HTR-8/SVneo (cell line): ENCODE results near the gene NFIB.

Experiments used
- DNase-seq: peaks from one replicate; pipeline ENCODE4 v3.0.0; 2011; ENCODE audit warnings: low spot score, mixed read lengths; ENCODE audit not compliant: insufficient read length
- FAIRE-seq: peaks from 2 replicates; lab custom pipeline; 2011; peaks lifted over from hg19 to GRCh38; lab: Jason Lieb, UNC

NFIB gene

GRCh38 chr9:14251154-14252071, 62.5 kb downstream of the NFIB start:
- FAIRE-seq = no peak
- DNase-seq = peak; percentile 13

GRCh38 chr9:14250794-14251153, 63.2 kb downstream of the NFIB start:
- FAIRE-seq (no peak), DNase-seq (no peak)

GRCh38 chr9:14249527-14249926, 64.4 kb downstream of the NFIB start:
- FAIRE-seq (no peak), DNase-seq (no peak)

GRCh38 chr9:14248149-14248548, 65.8 kb downstream of the NFIB start:
- FAIRE-seq (no peak), DNase-seq (no peak)

GRCh38 chr9:14247577-14247976, 66.4 kb downstream of the NFIB start:
- no peak for DNase-seq
- no peak for FAIRE-seq

DNA sequence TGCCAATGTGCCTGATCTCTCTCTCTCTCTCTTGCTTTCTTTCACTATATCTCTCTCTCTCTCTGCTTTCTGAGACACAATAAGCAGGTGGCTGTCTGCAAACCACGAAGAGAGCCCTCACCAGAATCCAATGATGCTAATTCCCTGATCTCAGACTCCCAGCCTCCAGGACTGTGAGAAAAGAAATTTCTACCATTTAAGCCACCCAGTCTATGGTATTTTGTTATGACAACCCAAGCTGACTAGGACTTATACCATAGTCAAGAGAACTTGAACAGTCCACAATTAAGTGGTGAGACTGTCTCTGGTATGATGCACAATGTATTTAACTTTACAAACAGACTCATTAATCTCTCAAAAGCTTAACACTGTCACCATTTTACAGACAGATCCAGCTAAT, 67.0 kb downstream of the NFIB start:
- FAIRE-seq = no peak
- DNase-seq = no peak

DNA sequence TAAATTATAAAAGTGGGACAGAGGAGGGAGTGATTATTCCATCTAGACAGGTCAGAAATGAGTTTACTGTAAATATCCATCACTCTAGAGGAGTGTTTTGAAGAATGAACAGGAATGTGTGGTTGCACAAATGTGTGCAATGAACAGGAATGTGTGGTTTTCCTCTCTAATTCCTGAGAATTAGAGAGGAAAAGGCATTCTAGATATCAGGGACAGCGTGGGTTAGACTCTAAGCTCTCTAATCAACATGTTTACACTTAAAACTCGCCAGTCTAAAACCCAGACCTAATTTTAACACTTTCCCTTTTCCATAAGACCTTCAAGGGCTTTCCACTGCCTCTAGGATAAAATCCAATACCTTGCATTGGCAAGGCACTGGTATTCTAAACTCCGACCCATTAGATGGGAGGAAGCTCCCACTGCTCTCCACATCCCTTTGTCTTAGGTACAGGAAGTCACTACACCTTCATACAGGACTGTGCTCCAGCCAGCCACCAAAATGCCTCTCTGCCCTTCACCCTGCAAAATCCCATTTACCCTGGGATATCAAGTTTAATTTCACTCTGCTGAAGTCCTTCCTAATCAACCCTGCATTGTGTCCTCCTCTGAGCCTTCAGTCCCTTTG, 67.9 kb downstream of the NFIB start:
- DNase-seq (no peak), FAIRE-seq (no peak)

DNA sequence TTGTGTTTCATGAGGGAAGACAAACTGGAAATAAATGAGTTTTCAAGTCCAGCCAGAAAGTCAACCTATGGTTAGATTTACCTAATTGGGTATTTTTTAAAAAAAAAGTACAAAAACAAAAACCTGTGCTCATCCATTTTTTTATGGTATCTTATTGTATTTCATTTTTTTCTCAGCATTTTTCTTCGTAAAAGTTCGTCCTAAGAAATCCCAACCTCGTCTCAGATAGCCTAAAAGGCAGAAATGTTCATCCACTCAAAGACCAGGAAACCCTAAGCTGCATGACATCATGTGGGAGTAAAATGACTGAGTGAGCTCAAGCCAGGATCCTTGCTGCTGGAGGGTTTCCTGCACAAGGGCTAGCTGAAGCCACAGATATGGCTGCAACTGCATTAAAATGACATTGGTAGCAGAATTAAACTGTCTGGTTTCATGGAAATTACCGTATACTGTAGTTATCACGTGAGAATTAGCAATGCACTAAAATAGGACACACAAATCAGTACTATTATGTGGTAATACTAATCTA, 70.4 kb downstream of the NFIB start:
- no peak for DNase-seq
- FAIRE-seq = no peak

GRCh38 chr9:14242150-14242805, 71.7 kb downstream of the NFIB start:
- no peak for DNase-seq
- no peak for FAIRE-seq

GRCh38 chr9:14240537-14240936, 73.4 kb downstream of the NFIB start:
- no peak for DNase-seq
- no peak for FAIRE-seq

- FAIRE-seq (no peak), DNase-seq (peak; percentile 20)
Observed at GRCh38 chr9:14238518-14238917, 75.4 kb downstream of the NFIB start.

- DNase-seq = peak; percentile 11
- FAIRE-seq = no peak
Observed at GRCh38 chr9:14238079-14238478, 75.9 kb downstream of the NFIB start.

- DNase-seq (no peak), FAIRE-seq (no peak)
Observed at GRCh38 chr9:14236591-14236990, 77.3 kb downstream of the NFIB start.

- no peak for FAIRE-seq
- DNase-seq = no peak
Observed at GRCh38 chr9:14232111-14232510, 81.8 kb downstream of the NFIB start.

GRCh38 chr9:14231196-14231990, 82.5 kb downstream of the NFIB start:
- no peak for DNase-seq
- no peak for FAIRE-seq

- DNase-seq (no peak), FAIRE-seq (no peak)
Observed at GRCh38 chr9:14228602-14229001, 85.3 kb downstream of the NFIB start.

- DNase-seq = no peak
- no peak for FAIRE-seq
Observed at GRCh38 chr9:14226855-14227532, 86.9 kb downstream of the NFIB start.

DNA sequence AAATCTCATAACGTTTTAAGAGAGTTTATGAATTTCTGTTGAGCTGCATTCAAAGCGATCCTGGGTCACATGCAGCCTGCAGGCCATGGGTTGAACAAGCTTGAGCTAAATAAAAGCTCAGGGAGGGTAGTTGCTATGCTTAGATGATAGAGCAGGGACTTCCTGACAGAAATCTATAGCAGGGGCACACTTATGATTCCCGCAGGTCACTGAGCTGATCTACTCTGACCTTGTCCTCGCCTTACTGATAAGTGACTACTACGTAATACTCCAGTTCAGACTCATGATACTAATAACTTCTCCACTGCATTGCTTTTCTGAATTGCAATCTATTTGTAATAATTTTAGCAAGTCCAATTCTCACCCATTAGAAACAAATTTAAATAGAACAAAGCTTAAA, 90.9 kb downstream of the NFIB start:
- no peak for DNase-seq
- FAIRE-seq = no peak

DNA sequence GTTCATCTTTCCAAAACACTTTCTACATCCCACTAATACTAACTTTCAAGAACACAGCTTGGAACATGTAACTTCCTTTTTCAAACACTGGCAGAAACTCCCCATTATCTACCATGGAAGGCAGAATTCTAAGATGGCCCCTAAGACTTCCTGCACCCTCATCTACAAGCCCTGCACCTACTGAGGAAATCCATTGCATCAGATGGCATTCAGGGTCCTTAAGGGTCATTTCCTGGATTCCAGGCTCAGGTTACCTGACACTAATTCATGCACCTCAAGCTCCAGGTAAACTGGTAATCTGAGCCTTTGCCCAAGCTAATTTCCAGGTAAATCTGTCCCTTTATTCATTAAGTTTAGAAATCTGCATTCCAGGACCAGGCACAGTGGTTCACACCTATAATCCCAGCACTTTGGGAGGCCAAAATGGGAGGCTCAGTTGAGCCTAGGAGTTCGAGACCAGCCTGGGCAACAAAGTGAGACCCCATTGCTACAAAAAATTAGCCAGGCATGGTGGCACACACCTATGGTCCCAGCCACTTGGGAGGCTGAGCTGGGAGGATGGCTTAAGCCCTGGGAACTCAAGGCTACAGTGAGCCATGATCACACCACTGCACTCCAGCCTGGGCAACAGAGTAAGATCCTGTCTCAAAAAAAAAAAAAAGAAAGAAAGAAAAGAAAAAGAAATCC, 91.6 kb downstream of the NFIB start:
- no peak for DNase-seq
- no peak for FAIRE-seq
